CD14-positive monocyte (primary cell): ENCODE measurements around the gene EXOC6B. TPM values are rescaled to one million over a fixed set of nuclear protein-coding genes. Genes with fewer than 3 reads are reported as not detected.

ENCODE experiments used
- DNase-seq, 3 donors: peaks; one replicate each; pipeline ENCODE4 v3.0.0-alpha.2; 2011 to 2022
- H2AFZ ChIP-seq: 2 replicates; pipeline ENCODE4 v1.6.0; 2012; ENCODE audit warnings: mild to moderate bottlenecking, low read depth, low read length, inconsistent platforms; ENCODE audit not compliant: insufficient read depth, poor library complexity, severe bottlenecking
- H3K27ac ChIP-seq, 2 donors: 1 replicate in 1 of 2; 2 replicates in 1 of 2; pipeline ENCODE4 v1.5.1; 2012 to 2013; ENCODE audit warnings: low read length in 2 of 2, control low read depth in 1 of 2, inconsistent platforms in 1 of 2, low read depth in 1 of 2, mild to moderate bottlenecking in 1 of 2
- H3K27me3 ChIP-seq, 2 donors: one replicate each; pipeline versions ENCODE4 v1.6.0 to v1.6.1; 2011 to 2013; ENCODE audit warnings: low read length in 2 of 2; ENCODE audit not compliant: control insufficient read depth in 2 of 2, insufficient read depth in 2 of 2
- H3K36me3 ChIP-seq, 2 donors: replicated peaks in 1 of 2; 1 replicate in 1 of 2; 2 replicates in 1 of 2; pipeline versions ENCODE4 v1.5.1 to v1.6.1; 2012 to 2013; ENCODE audit warnings: low read length in 2 of 2, control low read depth in 1 of 2, inconsistent platforms in 1 of 2, mild to moderate bottlenecking in 1 of 2; ENCODE audit not compliant: insufficient read depth in 2 of 2, control insufficient read depth in 1 of 2
- H3K4me1 ChIP-seq, 2 donors: 1 replicate in 1 of 2; 2 replicates in 1 of 2; pipeline versions ENCODE4 v1.5.1 to v1.6.1; 2012 to 2013; ENCODE audit warnings: low read length in 2 of 2, control low read depth in 1 of 2, inconsistent platforms in 1 of 2, mild to moderate bottlenecking in 1 of 2, moderate library complexity in 1 of 2; ENCODE audit not compliant: insufficient read depth in 2 of 2, control insufficient read depth in 1 of 2
- H3K4me2 ChIP-seq: replicated peaks from 2 replicates; pipeline ENCODE3; 2012; ENCODE audit warnings: low read length, moderate library complexity, mild to moderate bottlenecking; ENCODE audit not compliant: poor library complexity, severe bottlenecking; ENCODE audit errors: extremely low read depth
- H3K4me3 ChIP-seq, 3 experiments: fragments of 200-600 bp in 1 of 3; sonication (generic) in 1 of 3; replicated peaks in 1 of 3; 1 replicate in 2 of 3; 2 replicates in 1 of 3; pipeline ENCODE4 v1.5.1; 2011 to 2013; ENCODE audit warnings: low read length in 3 of 3, mild to moderate bottlenecking in 3 of 3, control low read depth in 2 of 3, low read depth in 2 of 3, inconsistent platforms in 1 of 3, moderate library complexity in 1 of 3
- H3K79me2 ChIP-seq: 2 replicates; pipeline ENCODE4 v1.6.0; 2012; ENCODE audit warnings: mild to moderate bottlenecking, control low read depth, inconsistent platforms, low read length, moderate library complexity; ENCODE audit not compliant: insufficient read depth
- H3K9ac ChIP-seq: 2 replicates; pipeline ENCODE4 v1.6.0; 2017; ENCODE audit warnings: low read length, mild to moderate bottlenecking; ENCODE audit not compliant: insufficient read depth, poor library complexity, severe bottlenecking
- H3K9me3 ChIP-seq, 2 donors: replicated peaks in 1 of 2; 1 replicate in 1 of 2; 2 replicates in 1 of 2; pipeline versions ENCODE4 v1.5.1 to v1.6.1; 2012 to 2013; ENCODE audit warnings: low read length in 2 of 2, control low read depth in 1 of 2; ENCODE audit not compliant: control insufficient read depth in 1 of 2, insufficient read depth in 1 of 2
- H4K20me1 ChIP-seq: 2 replicates; pipeline ENCODE4 v1.6.0; 2012; ENCODE audit warnings: mild to moderate bottlenecking, low read length, control low read depth, moderate library complexity; ENCODE audit not compliant: insufficient read depth
- H3K27ac Mint-ChIP-seq, 7 donors: one replicate each; pipeline ENCODE4 v1.8.0; 2020; ENCODE audit warnings: mild to moderate bottlenecking in 7 of 7, mixed read lengths in 7 of 7, moderate library complexity in 6 of 7, inconsistent platforms in 2 of 7
- H3K27me3 Mint-ChIP-seq, 3 donors: one replicate each; pipeline ENCODE4 v1.8.0; 2021 to 2022; ENCODE audit warnings: low read depth in 3 of 3, mild to moderate bottlenecking in 3 of 3, mixed read lengths in 3 of 3, moderate library complexity in 3 of 3, inconsistent platforms in 1 of 3
- H3K36me3 Mint-ChIP-seq, 2 donors: one replicate each; pipeline ENCODE4 v1.8.0; 2020; ENCODE audit warnings: mixed read lengths in 2 of 2, inconsistent platforms in 1 of 2, mild to moderate bottlenecking in 1 of 2
- H3K4me1 Mint-ChIP-seq: one replicate; pipeline ENCODE4 v1.8.0; 2020; ENCODE audit warnings: mild to moderate bottlenecking, mixed read lengths
- H3K4me3 Mint-ChIP-seq, 2 donors: one replicate each; pipeline ENCODE4 v1.8.0; 2020; ENCODE audit warnings: mild to moderate bottlenecking in 2 of 2, mixed read lengths in 2 of 2, moderate library complexity in 1 of 2
- H3K9me3 Mint-ChIP-seq, 7 donors: one replicate each; pipeline ENCODE4 v1.8.0; 2020 to 2022; ENCODE audit warnings: mixed read lengths in 7 of 7, mild to moderate bottlenecking in 6 of 7, moderate library complexity in 6 of 7, inconsistent platforms in 2 of 7
- WGBS: methylation state at CpG from one replicate; pipeline ENCODE4 v1.1.5; 2013; ENCODE audit warnings: missing lambda C conversion rate; ENCODE audit not compliant: insufficient coverage; 5-methylcytosine and 5-hydroxymethylcytosine counted together
- intact Hi-C, 2 donors: fragments of 100-400 bp; cut with micrococcal nuclease; formaldehyde crosslinking; loops; one replicate each; pipeline versions ENCODE4 v1.15.0 to v1.15.1; 2023
- polyA plus RNA-seq, 3 donors: library from polyadenylated mRNA; depleted of rRNA in 1 of 3; unstranded in 2 of 3; stranded (reverse) in 1 of 3; fragments of 300-500 nt in 2 of 3; fragments of >200 nt in 1 of 3; fragmentation: Illumina TruSeq in 2 of 3; gene quantifications; 1 replicate in 2 of 3; 2 replicates in 1 of 3; pipeline ENCODE4 v1.2.3, GENCODE V29; 2012 to 2021
- TF ChIP-seq, protein P1 (sequence below): fragments of 200-600 bp; IDR thresholded peaks from one replicate; pipeline ENCODE4 v1.8.0; 2022; ENCODE audit warnings: antibody characterized with exemption, mild to moderate bottlenecking

The EXOC6B gene
- polyA plus RNA-seq, 3 donors = 1.8 to 2.8 (median 2.1) TPM

DNA sequence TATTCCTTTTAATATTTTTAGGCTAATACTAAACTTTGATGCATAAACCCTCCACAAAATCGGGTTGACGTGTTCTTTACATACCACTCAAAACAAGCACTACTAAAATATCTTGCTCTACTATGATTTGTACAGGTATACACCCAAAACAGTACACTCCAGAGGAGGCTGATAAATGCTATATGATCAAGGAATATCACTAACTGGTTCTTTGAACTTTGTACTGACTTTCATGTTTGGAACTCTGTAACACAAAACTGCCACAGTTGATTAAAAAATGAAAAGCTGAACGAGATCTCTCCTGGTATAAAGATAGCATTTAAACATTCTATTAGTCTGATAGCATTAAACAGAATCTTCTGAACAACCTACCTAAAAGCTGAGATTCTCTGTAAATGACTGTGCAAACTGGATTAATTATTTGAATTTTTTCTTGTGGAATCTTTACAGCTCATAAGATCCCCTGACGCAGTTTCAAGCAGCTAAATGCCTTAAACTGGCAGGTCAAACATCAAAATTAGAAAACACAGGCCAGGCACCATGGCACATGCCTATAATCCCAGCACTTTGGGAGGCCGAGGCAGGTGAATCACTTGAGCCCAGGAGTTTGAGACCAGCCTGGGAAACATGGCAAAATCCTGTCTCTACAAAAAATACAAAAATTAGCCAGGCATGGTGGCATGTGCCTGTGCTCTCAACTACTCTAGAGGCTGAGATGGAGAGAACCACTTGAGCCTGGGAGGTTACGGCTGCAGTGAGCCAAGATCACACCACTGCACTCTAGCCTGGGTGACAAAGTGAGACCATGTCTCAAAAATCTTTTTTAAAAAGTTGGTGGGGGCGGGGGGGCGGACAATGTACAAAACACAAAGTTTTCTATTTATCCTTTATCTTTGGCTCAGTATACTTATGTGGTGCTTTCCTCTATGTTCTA, 150.6 kb downstream of the EXOC6B start:
- intact Hi-C loops = no loop called here
- Histone ChIP-seq H3K27ac (no peak overlapping the region), H3K9me3 (no peaks in the 10 kb centered on the region), H2AFZ (no peak overlapping the region), H4K20me1 (no peaks in the 10 kb centered on the region), H3K79me2 (no peaks in the 10 kb centered on the region), H3K36me3 (no peaks in the 10 kb centered on the region), H3K4me3 (no peak overlapping the region), H3K4me2 (no peak overlapping the region), H3K27me3 (no peaks in the 10 kb centered on the region), H3K9ac (no peak overlapping the region), H3K4me1 (no peaks in the 10 kb centered on the region)
- 100% methylated on average over 2 of the region's 8 CpGs for WGBS
- Mint-ChIP-seq H3K9me3 (peaks cover 3 to 9% (median 6%) of the 10 kb centered on the region in 7 donors), H3K4me1 (no peaks in the 10 kb centered on the region), H3K27ac (no peak overlapping the region), H3K27me3 (peaks cover 0 to 3% (median 0%) of the 10 kb centered on the region in 3 donors), H3K36me3 (no peaks in the 10 kb centered on the region), H3K4me3 (no peak overlapping the region)
- TF ChIP-seq, protein P1, sequence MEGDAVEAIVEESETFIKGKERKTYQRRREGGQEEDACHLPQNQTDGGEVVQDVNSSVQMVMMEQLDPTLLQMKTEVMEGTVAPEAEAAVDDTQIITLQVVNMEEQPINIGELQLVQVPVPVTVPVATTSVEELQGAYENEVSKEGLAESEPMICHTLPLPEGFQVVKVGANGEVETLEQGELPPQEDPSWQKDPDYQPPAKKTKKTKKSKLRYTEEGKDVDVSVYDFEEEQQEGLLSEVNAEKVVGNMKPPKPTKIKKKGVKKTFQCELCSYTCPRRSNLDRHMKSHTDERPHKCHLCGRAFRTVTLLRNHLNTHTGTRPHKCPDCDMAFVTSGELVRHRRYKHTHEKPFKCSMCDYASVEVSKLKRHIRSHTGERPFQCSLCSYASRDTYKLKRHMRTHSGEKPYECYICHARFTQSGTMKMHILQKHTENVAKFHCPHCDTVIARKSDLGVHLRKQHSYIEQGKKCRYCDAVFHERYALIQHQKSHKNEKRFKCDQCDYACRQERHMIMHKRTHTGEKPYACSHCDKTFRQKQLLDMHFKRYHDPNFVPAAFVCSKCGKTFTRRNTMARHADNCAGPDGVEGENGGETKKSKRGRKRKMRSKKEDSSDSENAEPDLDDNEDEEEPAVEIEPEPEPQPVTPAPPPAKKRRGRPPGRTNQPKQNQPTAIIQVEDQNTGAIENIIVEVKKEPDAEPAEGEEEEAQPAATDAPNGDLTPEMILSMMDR = no peak
- no peak for DNase-seq

DNA sequence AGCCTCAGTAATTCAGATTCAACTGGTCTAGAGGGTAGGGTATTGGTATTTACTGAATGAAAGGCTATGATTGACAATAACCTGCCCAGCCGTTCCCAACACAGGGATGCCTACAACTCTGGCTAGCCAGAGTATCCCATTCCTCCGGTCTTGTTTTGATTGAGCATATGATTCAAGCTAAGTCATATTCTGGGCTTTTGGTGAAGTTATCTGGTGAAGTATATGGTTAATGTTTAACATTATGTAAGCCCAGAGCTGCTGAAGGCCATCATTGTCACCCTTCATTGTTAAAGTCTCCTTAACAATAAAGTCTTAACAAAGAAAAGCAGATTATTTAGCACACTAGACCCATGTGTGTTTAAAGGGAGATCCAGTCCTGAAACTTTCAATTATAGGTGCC, 152.6 kb downstream of the EXOC6B start:
- Mint-ChIP-seq H3K27ac (no peak overlapping the region), H3K4me1 (no peaks in the 10 kb centered on the region), H3K9me3 (peaks cover 5 to 14% (median 6%) of the 10 kb centered on the region in 7 donors), H3K36me3 (no peaks in the 10 kb centered on the region), H3K27me3 (no peaks in the 10 kb centered on the region), H3K4me3 (no peak overlapping the region)
- Histone ChIP-seq H3K4me2 (no peak overlapping the region), H2AFZ (no peak overlapping the region), H3K4me1 (no peaks in the 10 kb centered on the region), H3K27ac (no peak overlapping the region), H3K79me2 (no peaks in the 10 kb centered on the region), H3K36me3 (no peaks in the 10 kb centered on the region), H3K27me3 (no peaks in the 10 kb centered on the region), H4K20me1 (no peaks in the 10 kb centered on the region), H3K9me3 (peaks cover 0 to 5% of the 10 kb centered on the region in 2 donors), H3K4me3 (no peak overlapping the region), H3K9ac (no peak overlapping the region)
- intact Hi-C loops = no loop called here
- DNase-seq = no peak
- 100% methylated on average over 1 of the region's 2 CpGs for WGBS
- TF ChIP-seq, protein P1 = no peak
